ENCODE results near the gene NUP88. TPM values are rescaled to one million over a fixed set of nuclear protein-coding genes. Genes with fewer than 3 reads are reported as not detected.

The NUP88 gene
- total RNA-seq, 1 donor from 2014 or later = 43.3 TPM

DNA sequence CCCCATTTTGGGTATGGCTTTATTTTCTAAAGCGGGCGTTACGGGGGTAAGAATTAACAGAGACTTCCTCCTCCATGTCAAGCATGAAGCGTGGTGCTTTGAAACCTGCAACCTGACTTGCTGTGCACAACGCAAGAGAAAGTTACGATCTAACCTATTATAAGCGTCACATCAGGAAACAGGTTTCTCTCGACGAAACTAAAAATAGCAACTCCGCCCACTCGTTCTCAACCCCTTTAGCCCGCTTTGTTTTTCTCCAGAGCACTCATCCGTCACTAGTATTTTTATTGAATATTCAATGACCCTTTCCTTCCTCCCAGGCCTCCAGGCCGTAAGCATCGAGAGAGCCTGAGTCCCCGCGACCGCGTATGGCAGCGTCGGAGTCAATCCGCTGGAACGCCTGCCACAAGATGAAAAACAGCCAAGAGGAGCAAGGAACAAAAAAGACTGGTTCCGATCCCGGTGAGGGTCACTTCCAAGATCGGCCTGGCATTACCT, 555 bp downstream of the NUP88 start:
- Histone ChIP-seq H3K36me3 (ENCODE audit: insufficient read depth, low read length) (peaks cover 11% of the 10 kb centered on the region), H3K27me3 (ENCODE audit: insufficient read depth, low read length) (no peaks in the 10 kb centered on the region), H3K4me3 (ENCODE audit: insufficient read depth, low read depth, low read length) (peak overlapping the region; percentile 95), H3K27ac (ENCODE audit: low read depth, low read length) (peak overlapping the region; percentile 93), H3K9ac (ENCODE audit: low read length) (peak overlapping the region; percentile 97), H3K79me2 (ENCODE audit: insufficient read depth, low read length) (peaks cover 66% of the 10 kb centered on the region), H3K4me1 (ENCODE audit: insufficient read depth, low read length) (peaks cover 33% of the 10 kb centered on the region), H4K20me1 (ENCODE audit: insufficient read depth, low read length) (peaks cover 26% of the 10 kb centered on the region), H2AFZ (ENCODE audit: low read depth, low read length) (peak overlapping the region; percentile 95), H3K4me2 (ENCODE audit: low read length) (peak overlapping the region; percentile 91), H3K9me3 (ENCODE audit: insufficient read depth, low read depth, low read length) (no peaks in the 10 kb centered on the region)
- Mint-ChIP-seq H3K4me1 (ENCODE audit: low read depth, unreplicated experiment) (peaks cover 18% of the 10 kb centered on the region), H3K27me3 (ENCODE audit: low read depth, unreplicated experiment) (no peaks in the 10 kb centered on the region), H3K36me3 (ENCODE audit: low read depth, unreplicated experiment) (peaks cover 3% of the 10 kb centered on the region), H3K4me3 (ENCODE audit: unreplicated experiment) (peak overlapping the region; percentile 97), H3K27ac (ENCODE audit: unreplicated experiment) (peak overlapping the region; percentile 95), H3K9me3 (ENCODE audit: unreplicated experiment) (no peaks in the 10 kb centered on the region)
- FAIRE-seq = no peak
- TF ChIP-seq EZH2 (IDR thresholded peaks at IDR 0.05; ENCODE audit: insufficient read depth, low read length) = no peak
- TF ChIP-seq, protein P1, sequence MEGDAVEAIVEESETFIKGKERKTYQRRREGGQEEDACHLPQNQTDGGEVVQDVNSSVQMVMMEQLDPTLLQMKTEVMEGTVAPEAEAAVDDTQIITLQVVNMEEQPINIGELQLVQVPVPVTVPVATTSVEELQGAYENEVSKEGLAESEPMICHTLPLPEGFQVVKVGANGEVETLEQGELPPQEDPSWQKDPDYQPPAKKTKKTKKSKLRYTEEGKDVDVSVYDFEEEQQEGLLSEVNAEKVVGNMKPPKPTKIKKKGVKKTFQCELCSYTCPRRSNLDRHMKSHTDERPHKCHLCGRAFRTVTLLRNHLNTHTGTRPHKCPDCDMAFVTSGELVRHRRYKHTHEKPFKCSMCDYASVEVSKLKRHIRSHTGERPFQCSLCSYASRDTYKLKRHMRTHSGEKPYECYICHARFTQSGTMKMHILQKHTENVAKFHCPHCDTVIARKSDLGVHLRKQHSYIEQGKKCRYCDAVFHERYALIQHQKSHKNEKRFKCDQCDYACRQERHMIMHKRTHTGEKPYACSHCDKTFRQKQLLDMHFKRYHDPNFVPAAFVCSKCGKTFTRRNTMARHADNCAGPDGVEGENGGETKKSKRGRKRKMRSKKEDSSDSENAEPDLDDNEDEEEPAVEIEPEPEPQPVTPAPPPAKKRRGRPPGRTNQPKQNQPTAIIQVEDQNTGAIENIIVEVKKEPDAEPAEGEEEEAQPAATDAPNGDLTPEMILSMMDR (IDR thresholded peaks at IDR 0.05; ENCODE audit: insufficient read depth, low read depth, low read length) = no peak
- DNase-seq (ENCODE audit: low read depth) = peak; percentile 55

- Histone ChIP-seq H4K20me1 (ENCODE audit: insufficient read depth, low read length) (peaks cover 36% of the 10 kb centered on the region), H3K9me3 (ENCODE audit: insufficient read depth, low read depth, low read length) (no peaks in the 10 kb centered on the region), H3K4me1 (ENCODE audit: insufficient read depth, low read length) (peaks cover 34% of the 10 kb centered on the region), H2AFZ (ENCODE audit: low read depth, low read length) (no peak overlapping the region), H3K9ac (ENCODE audit: low read length) (no peak overlapping the region), H3K36me3 (ENCODE audit: insufficient read depth, low read length) (peaks cover 15% of the 10 kb centered on the region), H3K27ac (ENCODE audit: low read depth, low read length) (no peak overlapping the region), H3K27me3 (ENCODE audit: insufficient read depth, low read length) (no peaks in the 10 kb centered on the region), H3K4me3 (ENCODE audit: insufficient read depth, low read depth, low read length) (no peak overlapping the region), H3K4me2 (ENCODE audit: low read length) (no peak overlapping the region), H3K79me2 (ENCODE audit: insufficient read depth, low read length) (peaks cover 72% of the 10 kb centered on the region)
- peaks cover 10% of the 10 kb centered on the region for H3K36me3 Mint-ChIP-seq (ENCODE audit: low read depth, unreplicated experiment)
- no peak for DNase-seq (ENCODE audit: low read depth)
- TF ChIP-seq, protein P1 (IDR thresholded peaks at IDR 0.05; ENCODE audit: insufficient read depth, low read depth, low read length) = no peak
- TF ChIP-seq EZH2 (IDR thresholded peaks at IDR 0.05; ENCODE audit: insufficient read depth, low read length) = no peak
- peaks cover 19% of the 10 kb centered on the region for H3K4me1 Mint-ChIP-seq (ENCODE audit: low read depth, unreplicated experiment)
- H3K4me3 Mint-ChIP-seq (ENCODE audit: unreplicated experiment) = no peak overlapping the region
- no peaks in the 10 kb centered on the region for H3K9me3 Mint-ChIP-seq (ENCODE audit: unreplicated experiment)
- H3K27me3 Mint-ChIP-seq (ENCODE audit: low read depth, unreplicated experiment) = no peaks in the 10 kb centered on the region
- FAIRE-seq = no peak
- H3K27ac Mint-ChIP-seq (ENCODE audit: unreplicated experiment) = no peak overlapping the region
Measured at GRCh38 chr17:5416901-5417300, 2.6 kb downstream of the NUP88 start.

DNA sequence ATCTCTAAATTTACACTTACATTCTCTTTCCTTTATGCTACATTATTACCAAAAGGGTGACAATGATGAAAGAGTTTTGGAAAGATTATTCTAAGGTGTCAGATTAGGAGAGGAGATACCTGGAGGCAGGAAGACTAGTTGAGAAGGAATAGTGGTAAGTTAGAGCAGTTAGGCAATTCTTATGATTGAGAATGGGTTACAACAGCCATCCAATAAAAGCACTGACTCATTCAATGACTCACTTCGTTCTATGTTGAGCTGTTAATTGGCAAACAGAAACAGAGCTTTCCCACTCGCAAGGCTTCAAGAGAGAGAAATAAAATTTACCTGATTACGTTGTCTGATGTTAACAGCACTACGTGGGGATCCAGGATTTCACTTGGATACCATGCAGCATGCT, 5.8 kb downstream of the NUP88 start:
- H3K79me2 ChIP-seq (ENCODE audit: insufficient read depth, low read length) = peaks cover 59% of the 10 kb centered on the region
- no peak overlapping the region for H3K4me3 ChIP-seq (ENCODE audit: insufficient read depth, low read depth, low read length)
- Mint-ChIP-seq H3K27me3 (ENCODE audit: low read depth, unreplicated experiment) (no peaks in the 10 kb centered on the region), H3K9me3 (ENCODE audit: unreplicated experiment) (no peaks in the 10 kb centered on the region), H3K27ac (ENCODE audit: unreplicated experiment) (peak overlapping the region; percentile 43), H3K4me1 (ENCODE audit: low read depth, unreplicated experiment) (peaks cover 8% of the 10 kb centered on the region), H3K4me3 (ENCODE audit: unreplicated experiment) (no peak overlapping the region), H3K36me3 (ENCODE audit: low read depth, unreplicated experiment) (peaks cover 14% of the 10 kb centered on the region)
- H2AFZ ChIP-seq (ENCODE audit: low read depth, low read length) = no peak overlapping the region
- H3K9me3 ChIP-seq (ENCODE audit: insufficient read depth, low read depth, low read length) = no peaks in the 10 kb centered on the region
- peak overlapping the region; percentile 29 for H3K9ac ChIP-seq (ENCODE audit: low read length)
- peaks cover 39% of the 10 kb centered on the region for H4K20me1 ChIP-seq (ENCODE audit: insufficient read depth, low read length)
- peak; percentile 91 for DNase-seq (ENCODE audit: low read depth)
- peak; percentile 78 for FAIRE-seq
- no peak for TF ChIP-seq EZH2 (IDR thresholded peaks at IDR 0.05; ENCODE audit: insufficient read depth, low read length)
- TF ChIP-seq, protein P1 (IDR thresholded peaks at IDR 0.05; ENCODE audit: insufficient read depth, low read depth, low read length) = no peak
- peak overlapping the region; percentile 51 for H3K4me2 ChIP-seq (ENCODE audit: low read length)
- no peaks in the 10 kb centered on the region for H3K27me3 ChIP-seq (ENCODE audit: insufficient read depth, low read length)
- H3K36me3 ChIP-seq (ENCODE audit: insufficient read depth, low read length) = peaks cover 32% of the 10 kb centered on the region
- H3K4me1 ChIP-seq (ENCODE audit: insufficient read depth, low read length) = peaks cover 24% of the 10 kb centered on the region
- peak overlapping the region; percentile 61 for H3K27ac ChIP-seq (ENCODE audit: low read depth, low read length)

Data from astrocyte (in vitro differentiated cells and primary cell).